ENCODE measurements around the gene BRCC3. TPM values are rescaled to one million over a fixed set of nuclear protein-coding genes. Genes with fewer than 3 reads are reported as not detected.

Gene BRCC3
- total and polyA plus RNA-seq, 2 of the 13 experiments (the other 11 are each of a cell fraction or from before 2014, with no cell fraction given): 19.8 to 24.3 TPM

DNA sequence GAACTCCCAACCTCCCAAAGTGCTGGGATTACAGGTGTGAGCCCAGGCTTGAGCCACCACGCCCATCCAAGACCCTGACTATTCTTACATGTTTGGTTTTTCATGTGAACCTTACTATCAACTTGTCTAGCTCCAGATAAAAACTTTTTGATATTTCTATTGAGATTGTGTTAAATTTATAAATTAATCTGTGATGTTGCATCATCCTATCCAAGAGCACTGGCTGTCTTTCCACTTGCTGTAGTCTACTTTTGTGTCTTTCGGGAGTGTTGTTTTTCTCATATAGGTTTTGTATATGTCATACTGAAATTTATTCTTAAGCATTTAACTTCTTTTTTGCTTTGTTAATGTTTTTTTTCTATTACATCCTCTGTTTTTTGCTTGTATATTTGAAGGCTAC is 34.6 kb downstream of the BRCC3 start (continued):
- TF ChIP-seq ZFP90 (CRISPR knock-in tag; IDR thresholded peaks at IDR 0.05; ENCODE audit: borderline replicate concordance): no peak
- no peak for TF ChIP-seq IKZF1 (IDR thresholded peaks at IDR 0.05)
- no peak for TF ChIP-seq DMAP1 (CRISPR knock-in tag; IDR thresholded peaks at IDR 0.05)
- no peak for TF ChIP-seq GATAD2A (CRISPR knock-in tag; IDR thresholded peaks at IDR 0.05)
- TF ChIP-seq, protein P1, sequence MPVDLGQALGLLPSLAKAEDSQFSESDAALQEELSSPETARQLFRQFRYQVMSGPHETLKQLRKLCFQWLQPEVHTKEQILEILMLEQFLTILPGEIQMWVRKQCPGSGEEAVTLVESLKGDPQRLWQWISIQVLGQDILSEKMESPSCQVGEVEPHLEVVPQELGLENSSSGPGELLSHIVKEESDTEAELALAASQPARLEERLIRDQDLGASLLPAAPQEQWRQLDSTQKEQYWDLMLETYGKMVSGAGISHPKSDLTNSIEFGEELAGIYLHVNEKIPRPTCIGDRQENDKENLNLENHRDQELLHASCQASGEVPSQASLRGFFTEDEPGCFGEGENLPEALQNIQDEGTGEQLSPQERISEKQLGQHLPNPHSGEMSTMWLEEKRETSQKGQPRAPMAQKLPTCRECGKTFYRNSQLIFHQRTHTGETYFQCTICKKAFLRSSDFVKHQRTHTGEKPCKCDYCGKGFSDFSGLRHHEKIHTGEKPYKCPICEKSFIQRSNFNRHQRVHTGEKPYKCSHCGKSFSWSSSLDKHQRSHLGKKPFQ (CRISPR knock-in tag; IDR thresholded peaks at IDR 0.05; ENCODE audit: insufficient replicate concordance): no peak
- TF ChIP-seq ZNF276 (CRISPR knock-in tag; IDR thresholded peaks at IDR 0.05; ENCODE audit: low read depth): no peak
- TF ChIP-seq, protein P2, sequence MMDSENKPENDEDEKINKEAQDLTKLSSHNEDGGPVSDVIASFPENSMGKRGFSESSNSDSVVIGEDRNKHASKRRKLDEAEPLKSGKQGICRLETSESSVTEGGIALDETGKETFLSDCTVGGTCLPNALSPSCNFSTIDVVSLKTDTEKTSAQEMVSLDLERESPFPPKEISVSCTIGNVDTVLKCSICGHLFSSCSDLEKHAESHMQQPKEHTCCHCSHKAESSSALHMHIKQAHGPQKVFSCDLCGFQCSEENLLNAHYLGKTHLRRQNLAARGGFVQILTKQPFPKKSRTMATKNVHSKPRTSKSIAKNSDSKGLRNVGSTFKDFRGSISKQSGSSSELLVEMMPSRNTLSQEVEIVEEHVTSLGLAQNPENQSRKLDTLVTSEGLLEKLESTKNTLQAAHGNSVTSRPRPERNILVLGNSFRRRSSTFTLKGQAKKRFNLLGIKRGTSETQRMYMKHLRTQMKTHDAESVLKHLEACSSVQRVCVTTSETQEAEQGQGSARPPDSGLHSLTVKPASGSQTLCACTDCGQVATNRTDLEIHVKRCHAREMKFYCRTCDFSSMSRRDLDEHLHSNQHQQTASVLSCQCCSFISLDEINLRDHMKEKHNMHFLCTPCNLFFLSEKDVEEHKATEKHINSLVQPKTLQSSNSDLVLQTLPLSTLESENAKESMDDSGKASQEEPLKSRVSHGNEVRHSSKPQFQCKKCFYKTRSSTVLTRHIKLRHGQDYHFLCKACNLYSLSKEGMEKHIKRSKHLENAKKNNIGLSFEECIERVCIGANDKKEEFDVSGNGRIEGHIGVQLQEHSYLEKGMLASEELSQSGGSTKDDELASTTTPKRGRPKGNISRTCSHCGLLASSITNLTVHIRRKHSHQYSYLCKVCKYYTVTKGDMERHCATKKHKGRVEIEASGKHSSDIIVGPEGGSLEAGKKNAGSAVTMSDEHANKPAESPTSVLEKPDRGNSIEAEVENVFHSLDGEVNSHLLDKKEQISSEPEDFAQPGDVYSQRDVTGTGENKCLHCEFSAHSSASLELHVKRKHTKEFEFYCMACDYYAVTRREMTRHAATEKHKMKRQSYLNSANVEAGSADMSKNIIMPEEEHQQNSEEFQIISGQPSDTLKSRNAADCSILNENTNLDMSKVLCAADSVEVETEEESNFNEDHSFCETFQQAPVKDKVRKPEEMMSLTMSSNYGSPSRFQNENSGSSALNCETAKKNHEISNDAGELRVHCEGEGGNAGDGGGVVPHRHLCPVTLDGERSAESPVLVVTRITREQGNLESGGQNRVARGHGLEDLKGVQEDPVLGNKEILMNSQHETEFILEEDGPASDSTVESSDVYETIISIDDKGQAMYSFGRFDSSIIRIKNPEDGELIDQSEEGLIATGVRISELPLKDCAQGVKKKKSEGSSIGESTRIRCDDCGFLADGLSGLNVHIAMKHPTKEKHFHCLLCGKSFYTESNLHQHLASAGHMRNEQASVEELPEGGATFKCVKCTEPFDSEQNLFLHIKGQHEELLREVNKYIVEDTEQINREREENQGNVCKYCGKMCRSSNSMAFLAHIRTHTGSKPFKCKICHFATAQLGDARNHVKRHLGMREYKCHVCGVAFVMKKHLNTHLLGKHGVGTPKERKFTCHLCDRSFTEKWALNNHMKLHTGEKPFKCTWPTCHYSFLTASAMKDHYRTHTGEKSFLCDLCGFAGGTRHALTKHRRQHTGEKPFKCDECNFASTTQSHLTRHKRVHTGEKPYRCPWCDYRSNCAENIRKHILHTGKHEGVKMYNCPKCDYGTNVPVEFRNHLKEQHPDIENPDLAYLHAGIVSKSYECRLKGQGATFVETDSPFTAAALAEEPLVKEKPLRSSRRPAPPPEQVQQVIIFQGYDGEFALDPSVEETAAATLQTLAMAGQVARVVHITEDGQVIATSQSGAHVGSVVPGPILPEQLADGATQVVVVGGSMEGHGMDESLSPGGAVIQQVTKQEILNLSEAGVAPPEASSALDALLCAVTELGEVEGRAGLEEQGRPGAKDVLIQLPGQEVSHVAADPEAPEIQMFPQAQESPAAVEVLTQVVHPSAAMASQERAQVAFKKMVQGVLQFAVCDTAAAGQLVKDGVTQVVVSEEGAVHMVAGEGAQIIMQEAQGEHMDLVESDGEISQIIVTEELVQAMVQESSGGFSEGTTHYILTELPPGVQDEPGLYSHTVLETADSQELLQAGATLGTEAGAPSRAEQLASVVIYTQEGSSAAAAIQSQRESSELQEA (CRISPR knock-in tag; IDR thresholded peaks at IDR 0.05; ENCODE audit: not compliant biosample characterization): no peak

All from HepG2 (cell line).